ENCODE results near the gene TBC1D1.

TBC1D1 gene

DNA sequence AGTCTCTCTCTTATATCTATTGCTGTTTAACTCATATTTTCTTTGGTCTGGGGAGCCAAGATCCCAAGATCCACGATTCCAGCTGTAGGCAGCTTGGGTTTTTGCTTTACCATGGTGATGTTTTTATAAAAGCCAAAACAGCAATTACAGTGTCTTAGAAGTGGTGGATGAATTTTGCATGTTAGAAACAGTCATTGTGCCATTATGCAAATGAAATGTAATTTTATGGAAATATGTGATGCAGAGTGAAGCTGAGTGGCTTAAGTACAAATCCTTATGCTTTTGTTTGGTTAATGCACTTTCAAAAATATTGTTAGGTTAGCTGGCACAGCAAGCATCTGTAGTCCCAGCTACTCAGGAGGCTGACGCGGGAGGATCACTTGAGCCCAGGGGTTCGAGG lies 36.5 kb downstream of the TBC1D1 start:
- DNase-seq = no peak

DNA sequence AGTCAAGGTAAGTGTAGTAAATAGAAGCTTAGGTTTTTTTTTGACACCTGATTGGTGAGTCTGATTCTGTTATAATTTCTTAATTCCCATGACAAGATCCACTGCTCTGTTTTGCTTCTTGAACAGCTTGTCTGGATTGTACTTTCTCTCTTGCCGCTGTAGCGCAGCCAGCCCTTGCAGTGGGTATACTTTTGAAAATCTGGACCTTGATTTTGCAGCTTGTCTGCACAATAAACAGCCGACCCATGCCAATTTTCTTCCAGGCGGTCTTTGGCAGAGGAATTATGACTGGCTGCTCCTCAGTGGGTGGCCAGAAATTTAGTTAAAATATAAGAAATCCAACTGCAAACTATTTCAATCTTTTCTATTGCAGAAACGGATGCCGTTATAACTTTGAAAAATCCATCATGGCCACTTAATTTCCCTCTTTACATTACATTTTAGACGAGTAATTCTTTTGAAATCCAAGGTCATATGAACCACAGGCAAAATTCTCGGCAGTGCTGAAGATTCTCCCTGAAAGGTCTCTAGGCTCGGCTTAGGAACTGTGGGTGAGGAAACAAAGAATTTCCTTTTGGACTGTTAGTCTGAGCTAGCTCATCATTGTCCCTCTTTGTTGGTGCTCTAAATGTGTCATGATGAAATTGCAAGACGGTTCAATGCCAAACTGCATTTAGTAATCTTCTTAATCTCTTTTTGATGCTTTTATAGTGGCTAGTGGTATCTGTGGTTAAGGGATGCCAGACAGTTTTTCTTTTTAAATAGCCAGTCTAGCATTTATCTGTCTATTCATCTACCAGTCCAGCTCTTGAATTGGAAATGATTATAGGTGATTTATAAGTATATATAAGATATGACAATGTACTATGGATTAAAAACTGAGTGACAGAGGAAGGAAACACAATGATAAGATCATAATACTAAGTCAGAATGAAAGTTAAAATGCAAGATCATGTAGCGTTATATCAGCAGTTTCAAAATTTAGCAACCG lies 37.8 kb downstream of the TBC1D1 start:
- no peak for DNase-seq

DNA sequence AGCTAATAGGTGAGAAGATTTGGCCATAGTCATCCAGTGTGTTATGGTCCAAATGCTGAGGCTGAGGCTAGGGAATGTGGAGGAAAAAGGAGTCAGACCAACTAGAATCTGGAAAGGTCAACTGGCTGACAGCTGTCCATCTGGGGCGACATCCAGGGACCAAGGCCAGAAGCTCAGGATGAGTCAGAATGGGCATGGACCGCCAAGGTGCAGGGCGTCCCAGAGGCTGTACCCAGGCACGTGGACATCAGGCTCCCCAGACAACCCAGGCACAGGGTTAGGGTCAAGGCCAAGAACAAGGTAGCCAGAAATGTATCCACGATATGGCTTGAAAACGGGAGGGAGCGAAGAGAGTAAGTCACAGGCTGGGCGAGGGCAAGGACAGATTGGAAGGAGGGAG lies 43.2 kb downstream of the TBC1D1 start:
- DNase-seq = no peak

DNA sequence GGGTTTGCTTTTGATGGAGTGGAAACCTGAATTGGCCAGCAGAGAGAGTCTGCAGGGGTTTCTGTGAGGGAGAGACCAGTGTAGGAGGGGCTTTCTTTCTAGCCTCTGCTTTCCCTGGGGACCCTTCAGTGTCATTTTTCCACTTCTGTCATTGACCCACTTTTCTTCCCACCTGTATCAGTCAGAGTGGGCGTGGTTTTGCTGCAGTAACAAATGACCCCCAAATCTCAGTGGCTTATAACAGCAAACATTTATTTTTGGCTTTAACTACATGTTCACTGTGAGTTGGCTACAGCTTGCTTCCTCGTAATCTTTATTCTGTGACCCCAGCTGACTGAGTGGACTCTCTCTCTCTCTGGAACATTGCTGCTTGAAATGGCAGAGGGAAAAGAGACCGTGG lies 43.7 kb downstream of the TBC1D1 start:
- no peak for DNase-seq

DNA sequence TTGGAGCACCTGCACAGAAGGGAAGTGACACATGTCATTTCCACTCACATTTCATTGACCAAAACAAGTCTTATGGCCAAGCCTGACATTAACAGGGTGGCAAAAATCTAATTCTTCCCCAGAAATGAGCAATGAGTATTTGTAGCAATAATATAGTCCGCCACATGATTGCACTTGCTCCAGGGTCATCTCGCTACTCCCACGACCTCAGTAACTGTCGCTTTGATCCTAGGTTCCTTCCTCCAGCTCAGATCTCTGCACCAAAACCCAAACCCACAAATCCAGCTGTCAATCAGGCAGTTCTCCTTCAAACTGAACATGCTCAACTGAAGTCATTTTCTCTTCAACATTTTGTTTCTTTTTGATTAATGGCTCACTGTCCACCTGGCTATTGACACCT lies 44.1 kb downstream of the TBC1D1 start:
- DNase-seq = no peak

DNA sequence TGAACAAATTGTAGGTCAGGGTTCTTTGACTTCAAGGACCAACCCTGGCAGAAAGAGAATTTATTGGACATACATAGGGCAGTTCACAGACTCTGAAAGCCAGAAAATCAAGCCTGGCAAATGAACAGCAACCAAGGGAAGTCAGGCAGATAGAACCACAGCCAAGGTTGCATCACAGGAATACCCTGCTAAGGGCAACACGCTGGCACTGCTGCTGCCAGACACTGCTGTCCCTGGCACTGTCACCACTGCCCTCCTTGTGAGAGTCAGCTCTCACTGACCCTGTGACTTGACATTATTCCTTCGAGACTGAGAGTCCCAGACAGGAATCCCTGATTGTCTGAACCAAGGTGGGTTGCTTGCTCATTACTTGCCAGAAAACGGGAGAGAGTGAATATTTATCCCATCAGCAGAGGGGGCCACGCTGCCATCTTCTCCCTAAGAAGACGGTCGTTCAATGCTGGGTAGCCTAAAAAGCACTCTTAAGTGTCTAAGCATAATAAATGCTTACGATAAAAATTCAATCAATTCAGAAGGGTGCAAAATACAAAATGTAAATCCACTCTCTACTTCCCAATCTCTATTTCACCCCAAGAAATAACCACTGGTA lies 46.1 kb downstream of the TBC1D1 start:
- DNase-seq = no peak

DNA sequence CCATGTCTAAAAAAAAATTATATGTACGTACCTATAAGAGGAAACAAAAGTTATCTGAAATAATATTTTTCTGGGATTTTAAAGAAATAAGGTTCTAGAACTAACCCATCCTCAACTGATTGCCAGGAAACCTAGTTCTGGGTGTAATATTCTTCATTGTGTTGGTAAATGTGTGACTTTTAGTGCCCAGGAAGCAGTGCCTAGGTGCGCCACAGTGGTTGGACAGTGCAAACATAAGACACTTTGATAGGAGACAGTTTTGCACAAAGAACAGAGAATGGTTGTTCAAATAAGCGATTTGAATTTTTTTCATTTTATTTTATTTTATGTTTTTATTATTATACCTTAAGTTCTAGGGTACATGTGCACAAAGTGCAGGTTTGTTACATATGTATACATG lies 47.3 kb downstream of the TBC1D1 start:
- DNase-seq = no peak

DNA sequence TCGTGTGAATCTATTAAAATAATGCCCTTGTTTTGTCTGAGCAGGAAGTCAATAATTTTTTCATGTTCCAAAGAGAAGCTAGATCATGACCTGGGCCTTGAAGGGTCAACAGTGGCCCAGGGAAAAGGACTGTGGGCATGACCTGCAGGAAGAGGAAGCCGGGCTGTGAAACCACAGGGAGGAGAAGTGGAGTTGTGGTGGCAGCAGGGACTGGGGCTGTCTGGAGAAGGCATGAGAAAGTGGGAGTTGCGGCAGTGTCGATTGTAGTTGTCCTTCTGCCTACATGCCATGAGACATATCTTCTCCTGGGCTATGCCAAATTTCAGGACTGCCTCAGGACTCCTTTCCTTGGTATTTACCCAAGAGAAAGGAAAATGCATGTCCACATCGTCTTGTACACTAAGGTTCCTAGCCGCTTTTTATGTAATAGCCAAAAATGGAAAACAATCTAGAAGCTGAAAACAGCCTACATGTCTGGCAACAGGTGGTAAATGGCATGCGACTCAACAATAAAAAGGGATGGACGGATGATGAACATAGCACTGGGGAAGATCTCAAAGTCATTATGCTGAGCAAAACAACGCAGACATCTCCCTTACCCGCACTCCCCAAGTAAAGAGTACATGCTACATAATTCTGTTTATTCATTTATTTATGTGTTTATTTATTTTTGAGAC lies 55.8 kb downstream of the TBC1D1 start:
- no peak for DNase-seq

DNA sequence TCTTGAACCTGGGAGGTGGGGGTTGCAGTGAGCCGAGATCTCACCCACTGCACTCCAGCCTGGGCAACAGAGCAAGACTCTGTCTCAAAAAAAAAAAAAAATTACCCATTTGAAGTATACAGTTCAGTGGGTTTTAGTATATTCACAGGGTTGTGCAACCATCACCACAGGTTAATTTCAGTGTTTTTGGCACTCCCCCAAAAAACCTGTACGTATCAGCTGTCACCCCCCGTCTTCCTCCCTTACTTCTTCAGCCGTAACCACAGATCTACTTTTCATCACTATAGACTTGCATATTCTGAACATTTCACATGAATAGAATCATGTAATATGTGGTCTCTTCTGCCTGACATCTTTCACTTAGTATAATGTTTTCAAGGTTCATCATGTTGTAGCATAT lies 57.7 kb downstream of the TBC1D1 start:
- no peak for DNase-seq

DNA sequence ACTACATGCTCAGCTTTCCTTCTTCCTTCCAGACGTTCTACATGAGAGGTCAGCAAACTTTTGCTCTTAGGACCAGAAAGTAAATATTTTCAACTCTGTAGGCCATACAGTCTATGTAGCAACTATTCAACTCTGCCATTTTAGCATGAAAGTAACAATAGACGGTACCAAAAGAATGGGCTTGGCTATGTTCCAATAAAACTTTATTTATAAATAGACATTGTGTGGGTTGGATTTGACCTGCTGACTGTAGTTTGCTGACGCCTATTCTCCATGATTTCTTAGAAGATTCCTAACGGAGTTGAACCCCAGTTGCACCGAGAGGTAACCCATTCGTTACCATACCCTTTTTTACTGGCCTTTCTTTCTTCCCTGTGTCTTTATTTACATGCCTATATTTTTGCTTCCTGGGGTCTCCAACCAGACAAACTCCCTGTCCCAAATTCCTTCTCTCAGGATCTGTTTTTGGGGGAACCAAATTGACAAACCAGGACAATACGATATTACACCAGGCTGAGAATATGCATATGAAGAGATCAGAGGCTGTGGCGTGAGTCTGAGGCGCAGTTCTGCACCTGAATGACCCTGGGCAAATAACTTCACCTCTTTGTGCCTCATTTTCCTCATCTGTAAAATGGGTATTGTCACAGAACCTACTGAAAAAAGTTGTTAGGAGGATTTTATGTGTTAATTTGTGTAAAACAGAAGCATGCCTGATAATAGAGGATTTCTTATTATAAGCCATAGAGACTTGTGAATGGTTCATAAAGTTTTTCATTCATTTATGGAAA lies 58.9 kb downstream of the TBC1D1 start:
- DNase-seq = no peak

DNA sequence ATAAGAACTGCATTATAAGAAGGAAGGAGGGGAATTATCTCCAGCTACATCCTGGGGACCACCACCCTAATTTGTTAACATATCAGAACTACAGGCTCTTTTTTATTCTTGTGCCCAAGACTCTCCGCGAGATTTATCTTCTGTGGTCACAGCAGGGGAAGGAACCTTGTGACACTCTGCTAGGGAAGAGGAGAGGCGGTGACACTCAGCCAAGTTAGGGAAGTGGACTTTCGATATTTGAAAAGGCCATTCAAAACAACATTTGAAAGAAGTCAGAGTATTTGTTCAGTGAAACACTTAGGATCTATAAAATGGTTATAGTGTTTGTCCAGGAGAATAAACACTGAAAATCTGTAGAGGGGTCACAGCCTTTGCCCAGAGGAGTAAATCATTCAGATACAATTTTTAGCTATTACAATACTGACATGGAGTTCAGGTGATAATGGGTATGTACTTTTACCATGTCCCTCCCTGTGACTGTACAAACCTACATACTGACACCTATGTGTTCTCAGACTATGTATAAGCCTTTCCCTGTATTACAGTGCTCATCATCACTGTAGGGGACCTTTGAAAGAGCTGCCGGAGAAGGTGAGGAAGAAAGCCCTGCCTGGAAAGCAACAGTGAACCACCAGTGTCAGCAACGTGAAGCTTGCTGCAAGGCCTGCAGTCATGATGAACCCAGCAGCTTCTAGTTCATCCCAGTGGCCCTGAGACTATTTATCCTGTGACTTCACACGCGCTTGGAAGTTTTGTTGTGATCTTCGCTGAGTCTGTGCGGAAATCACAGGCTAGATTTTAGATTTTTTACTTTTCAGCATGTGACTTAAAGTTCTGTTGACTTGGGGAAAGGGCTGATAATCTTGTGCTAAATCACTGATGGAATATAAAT lies 60.8 kb downstream of the TBC1D1 start:
- no peak for DNase-seq

DNA sequence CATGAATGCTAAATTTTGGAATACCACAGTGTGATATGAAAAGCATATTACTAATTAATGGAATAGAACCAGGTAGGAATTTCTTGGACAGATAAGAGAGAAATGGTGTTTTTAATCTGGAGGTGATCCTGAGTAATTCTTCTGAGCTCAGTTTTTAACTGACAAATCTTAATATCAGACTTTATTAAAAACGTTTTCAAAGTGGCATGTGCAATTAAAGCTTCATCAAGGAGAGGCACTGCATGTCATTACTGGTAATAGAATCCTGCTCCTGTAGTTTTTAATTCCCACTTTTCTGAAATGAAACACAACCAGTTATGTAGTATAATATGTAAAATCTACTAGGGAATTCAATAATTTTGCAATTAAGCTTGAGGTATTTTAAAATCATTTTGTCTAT lies 62.3 kb downstream of the TBC1D1 start:
- no peak for DNase-seq

DNA sequence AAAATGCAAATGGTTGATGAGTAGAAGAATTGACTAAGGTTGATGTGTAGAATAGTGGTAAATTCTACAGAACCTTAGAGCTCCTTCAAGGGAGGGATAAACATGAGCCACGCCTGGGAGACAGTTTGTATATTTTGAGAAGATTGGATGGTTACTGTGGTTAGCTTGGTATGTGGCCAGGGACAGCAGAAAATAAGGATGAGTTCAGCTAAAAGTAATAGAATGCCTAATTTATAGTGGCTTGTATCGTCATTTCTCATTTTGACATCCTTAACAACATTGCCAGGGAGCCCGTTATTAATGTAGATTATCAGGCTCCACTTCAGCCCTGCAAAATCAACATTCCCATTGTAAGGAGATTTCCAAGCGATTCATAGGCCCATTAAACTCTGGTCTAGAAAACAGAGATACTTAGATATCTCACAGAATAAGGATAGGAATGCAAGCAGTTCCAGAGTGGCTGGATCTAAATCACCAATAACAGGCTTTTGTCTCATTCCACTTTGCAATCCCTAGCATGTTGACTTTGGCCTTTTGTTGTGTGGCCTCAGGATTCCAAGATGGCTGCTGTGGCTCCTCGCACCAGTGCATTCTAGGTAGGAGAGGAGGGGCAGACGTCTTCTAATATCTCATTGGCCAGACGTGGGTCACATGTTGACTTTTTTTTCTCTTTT lies 62.9 kb downstream of the TBC1D1 start:
- no peak for DNase-seq

DNA sequence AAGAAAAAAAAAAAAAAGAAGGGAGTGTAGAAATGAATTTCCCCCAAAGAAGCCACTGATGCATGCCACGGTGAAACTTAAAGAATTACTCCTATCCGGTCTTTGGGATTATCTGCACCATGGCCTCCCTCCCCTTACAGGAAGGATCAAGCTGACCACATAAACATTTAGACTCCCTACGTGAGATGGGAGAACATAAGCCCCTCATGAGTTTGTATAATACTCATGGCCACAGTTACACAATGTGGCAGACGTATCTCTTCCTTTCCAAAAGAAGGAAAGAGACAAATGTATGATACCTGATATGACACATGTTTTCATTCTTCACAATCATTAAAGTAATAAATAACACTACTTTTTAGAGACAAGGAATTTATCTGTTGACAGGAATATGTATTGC lies 66.1 kb downstream of the TBC1D1 start:
- DNase-seq = no peak

DNA sequence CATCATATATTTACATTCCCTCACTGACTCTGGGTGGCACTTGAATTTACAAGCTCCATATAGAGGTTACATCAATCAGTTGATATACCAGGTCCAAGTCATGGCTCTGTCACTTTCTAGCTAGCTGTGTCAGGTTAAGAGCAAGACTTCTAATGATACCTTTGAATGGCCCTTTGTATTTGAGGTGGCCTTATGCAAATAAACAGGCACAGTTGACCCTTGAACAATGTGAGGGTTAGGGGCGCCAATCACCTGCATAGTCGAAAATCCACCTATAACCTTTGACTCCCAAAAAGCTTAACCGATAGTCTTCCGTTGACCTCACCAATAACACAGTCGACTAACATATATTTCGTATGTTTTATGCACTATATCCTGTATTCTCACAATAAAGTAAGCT lies 68.0 kb downstream of the TBC1D1 start:
- no peak for DNase-seq

DNA sequence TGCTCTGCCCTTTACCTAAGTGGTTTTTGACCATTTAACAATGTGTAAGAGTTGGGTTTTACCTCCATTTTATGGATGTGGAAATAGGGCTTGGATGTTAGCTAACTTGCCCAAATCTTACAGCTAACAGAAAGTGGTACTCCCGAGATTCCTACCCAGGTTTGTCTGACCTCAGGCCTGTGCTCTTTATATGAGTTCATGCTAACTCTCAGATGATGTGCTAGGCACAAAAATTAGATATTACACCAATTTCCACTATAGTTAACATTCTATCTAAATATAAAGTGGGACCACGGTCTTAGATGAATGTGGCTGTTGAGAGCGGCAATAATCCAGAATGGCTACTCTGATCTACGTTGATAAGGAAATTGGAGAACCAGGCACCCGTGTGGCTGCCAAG lies 69.2 kb downstream of the TBC1D1 start, which contains the start of gene PTTG2:
PTTG2 (plus strand) TSS at position 301 of the 400 bp plus-strand sequence; CDS start at position 338, 37 bp downstream.
- no peak for DNase-seq

DNA sequence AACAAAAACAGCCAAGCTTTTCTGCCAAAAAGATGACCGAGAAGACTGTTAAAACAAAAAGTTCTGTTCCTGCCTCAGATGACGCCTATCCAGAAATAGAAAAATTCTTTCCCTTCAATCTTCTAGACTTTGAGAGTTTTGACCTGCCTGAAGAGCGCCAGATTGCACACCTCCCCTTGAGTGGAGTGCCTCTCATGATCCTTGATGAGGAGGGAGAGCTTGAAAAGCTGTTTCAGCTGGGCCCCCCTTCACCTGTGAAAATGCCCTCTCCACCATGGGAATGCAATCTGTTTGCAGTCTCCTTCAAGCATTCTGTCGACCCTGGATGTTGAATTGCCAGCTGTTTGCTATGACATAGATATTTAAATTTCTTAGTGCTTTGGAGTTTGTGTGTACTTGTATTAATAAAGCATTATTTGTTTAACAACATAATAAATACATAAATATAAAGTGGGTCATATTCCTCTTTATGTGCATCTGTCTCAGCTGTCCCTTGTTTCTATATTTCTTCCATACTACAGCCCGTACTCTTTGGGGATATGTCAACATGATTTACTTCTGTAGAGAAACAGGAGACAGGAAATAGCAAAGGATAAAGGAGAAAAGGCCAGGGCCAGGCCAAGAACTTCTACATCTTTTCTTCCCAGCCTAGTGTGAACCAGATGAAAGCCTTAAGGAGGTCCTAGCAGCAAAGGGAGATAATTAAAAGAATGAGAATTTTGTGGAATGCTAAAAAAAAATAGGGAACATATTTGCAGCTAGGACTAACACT lies 70.0 kb downstream of the TBC1D1 start:
- no peak for DNase-seq

DNA sequence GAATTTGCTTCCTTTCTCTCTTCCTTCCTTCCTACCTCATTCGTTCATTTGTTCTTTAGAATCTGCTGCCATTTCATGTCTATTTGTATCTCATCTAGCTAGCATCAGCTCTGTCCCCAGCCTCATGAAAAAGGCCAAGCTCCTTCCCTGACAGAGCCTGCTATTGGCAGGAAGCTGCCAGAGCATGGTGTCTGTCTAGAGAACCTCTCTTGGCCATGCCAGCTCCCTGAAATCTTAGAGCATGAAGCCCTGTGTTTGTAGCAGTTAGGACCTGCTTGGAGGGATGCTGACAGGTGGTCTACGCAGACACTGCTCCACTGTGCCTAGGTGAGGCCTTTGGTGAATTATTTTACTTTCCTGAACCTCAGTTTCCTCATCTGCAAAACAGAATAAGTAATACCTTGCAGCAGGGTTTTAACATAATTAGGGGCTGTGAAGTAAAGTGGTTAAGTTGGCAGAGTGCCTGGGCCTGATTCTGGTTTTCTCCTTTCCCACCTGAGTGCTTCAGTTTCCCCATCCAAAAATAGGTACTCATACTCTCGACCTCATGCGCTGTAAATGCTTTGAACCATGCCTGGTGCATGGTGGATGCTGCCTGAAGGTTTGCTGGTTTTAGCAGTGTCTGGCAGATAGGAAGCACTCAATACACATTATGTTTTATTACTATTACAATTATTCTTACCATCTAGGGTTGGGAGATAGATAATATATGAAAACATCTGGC lies 74.0 kb downstream of the TBC1D1 start:
- no peak for DNase-seq

DNA sequence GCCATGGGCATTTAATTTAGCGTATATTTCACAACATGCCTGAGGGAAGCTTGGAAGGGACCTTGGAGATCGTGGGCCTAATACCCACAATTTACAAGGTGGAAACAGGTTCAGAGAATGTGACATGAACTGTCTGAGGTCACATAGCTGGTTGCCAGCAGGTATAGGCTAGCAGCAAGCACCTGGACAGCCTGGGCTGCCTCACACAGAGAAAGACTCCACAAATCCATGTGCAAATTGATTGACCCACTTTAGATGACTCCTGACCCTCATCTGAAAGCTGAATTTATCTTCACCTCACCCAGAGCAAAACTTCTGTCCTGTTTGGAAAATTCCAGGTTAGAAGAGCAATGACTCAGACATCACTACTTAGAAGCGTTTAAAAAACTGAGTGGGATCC lies 75.2 kb downstream of the TBC1D1 start:
- DNase-seq = no peak

DNA sequence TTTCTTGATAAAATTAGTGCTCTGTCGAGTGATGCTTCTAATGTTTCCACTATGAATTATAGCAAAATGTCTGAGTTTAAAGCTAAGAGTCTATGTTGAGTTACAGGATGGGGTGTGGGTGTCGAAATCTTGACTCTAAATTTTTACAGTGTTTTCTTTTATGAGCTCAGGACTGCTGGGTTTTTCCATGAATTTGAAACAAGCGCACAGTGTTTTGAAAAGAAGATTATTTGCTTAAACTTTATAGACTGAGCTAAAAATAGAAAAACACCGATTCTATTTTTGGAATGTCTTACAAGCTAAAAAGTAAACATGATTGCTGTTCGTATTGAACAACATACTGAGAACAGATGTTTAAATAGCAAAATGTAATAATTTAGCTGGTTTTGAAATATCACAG lies 76.9 kb downstream of the TBC1D1 start:
- DNase-seq = no peak
